ENCODE results near the gene SVBP.
"Not testable (repeated sequence)": the region's sequence is repeated elsewhere in the genome, so short reads cannot be mapped to it uniquely, and the experiment has no call there.

SVBP gene

GRCh38 chr1:42841440-42842147 is 24.4 kb upstream of the SVBP start:
- no peak for DNase-seq (ENCODE audit: low spot score)

- DNase-seq (ENCODE audit: low spot score), result no peak
Measured at GRCh38 chr1:42841010-42841409, 23.8 kb upstream of the SVBP start.

- no peak for DNase-seq (ENCODE audit: low spot score)
Measured at GRCh38 chr1:42838482-42839190, 21.4 kb upstream of the SVBP start.

GRCh38 chr1:42837709-42838108 is 20.5 kb upstream of the SVBP start:
- DNase-seq (ENCODE audit: low spot score), result no peak

GRCh38 chr1:42835422-42835821 is 18.2 kb upstream of the SVBP start:
- no peak for DNase-seq (ENCODE audit: low spot score)

- peak; percentile 51 for DNase-seq (ENCODE audit: low spot score)
Measured at GRCh38 chr1:42834803-42835202, 17.6 kb upstream of the SVBP start.

- DNase-seq (ENCODE audit: low spot score), result no peak
Measured at GRCh38 chr1:42833981-42834380, 16.8 kb upstream of the SVBP start.

GRCh38 chr1:42832641-42833240 is 15.5 kb upstream of the SVBP start:
- no peak for DNase-seq (ENCODE audit: low spot score)

- no peak for DNase-seq (ENCODE audit: low spot score)
Measured at GRCh38 chr1:42831273-42831672, 14.1 kb upstream of the SVBP start.

GRCh38 chr1:42830631-42831030 is 13.4 kb upstream of the SVBP start:
- DNase-seq (ENCODE audit: low spot score), result no peak

GRCh38 chr1:42825036-42825851 is 8.0 kb upstream of the SVBP start:
- no peak for DNase-seq (ENCODE audit: low spot score)

GRCh38 chr1:42824481-42825035 is 7.4 kb upstream of the SVBP start:
- DNase-seq (ENCODE audit: low spot score), result no peak

GRCh38 chr1:42822800-42823392 is 5.7 kb upstream of the SVBP start:
- no peak for DNase-seq (ENCODE audit: low spot score)

GRCh38 chr1:42821690-42822089 is 4.5 kb upstream of the SVBP start:
- DNase-seq (ENCODE audit: low spot score), result no peak

- DNase-seq (ENCODE audit: low spot score), result no peak
Measured at GRCh38 chr1:42820813-42821212, 3.6 kb upstream of the SVBP start.

- DNase-seq (ENCODE audit: low spot score), result no peak
Measured at GRCh38 chr1:42817976-42818375, 779 bp upstream of the SVBP start.

GRCh38 chr1:42817440-42817767 is 207 bp upstream of the SVBP start:
- DNase-seq (ENCODE audit: low spot score), result no peak

GRCh38 chr1:42815941-42816584 is 1.1 kb downstream of the SVBP start:
- peak; percentile 27 for DNase-seq (ENCODE audit: low spot score)

GRCh38 chr1:42814815-42815214 is 2.4 kb downstream of the SVBP start:
- DNase-seq (ENCODE audit: low spot score), result not testable (repeated sequence)

- DNase-seq (ENCODE audit: low spot score), result no peak
Measured at GRCh38 chr1:42807056-42807668, 10.0 kb downstream of the SVBP start.

- DNase-seq (ENCODE audit: low spot score), result no peak
Measured at GRCh38 chr1:42806593-42806992, 10.6 kb downstream of the SVBP start.
